Activated CD4-positive, alpha-beta T cell treated with anti-CD3 and anti-CD28 coated beads for 1 hour (primary cell): ENCODE data around the gene ZFYVE27.

Source experiments
- DNase-seq: peaks from one replicate; pipeline ENCODE4 v3.0.0-alpha.2; 2020

Gene ZFYVE27

DNA sequence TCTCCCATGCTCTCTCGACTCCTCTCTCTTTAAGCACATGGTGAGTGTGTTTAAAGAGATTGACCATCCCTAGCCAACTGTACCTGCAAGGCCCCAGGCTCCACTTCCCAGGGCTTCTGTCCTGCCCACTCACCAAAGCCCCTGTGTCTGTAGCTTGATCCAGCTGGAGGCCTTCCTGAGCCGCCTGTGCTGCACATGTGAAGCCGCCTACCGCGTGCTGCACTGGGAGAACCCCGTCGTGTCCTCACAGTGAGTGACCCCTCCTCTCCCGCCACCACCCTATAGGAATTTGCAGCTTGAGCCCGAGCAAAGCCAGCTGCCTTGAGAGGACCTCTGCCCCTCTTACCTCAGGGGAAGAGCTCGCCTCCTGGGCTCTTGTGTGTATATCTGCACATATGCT is 11.2 kb downstream of the ZFYVE27 start:
- DNase-seq, result no peak

DNA sequence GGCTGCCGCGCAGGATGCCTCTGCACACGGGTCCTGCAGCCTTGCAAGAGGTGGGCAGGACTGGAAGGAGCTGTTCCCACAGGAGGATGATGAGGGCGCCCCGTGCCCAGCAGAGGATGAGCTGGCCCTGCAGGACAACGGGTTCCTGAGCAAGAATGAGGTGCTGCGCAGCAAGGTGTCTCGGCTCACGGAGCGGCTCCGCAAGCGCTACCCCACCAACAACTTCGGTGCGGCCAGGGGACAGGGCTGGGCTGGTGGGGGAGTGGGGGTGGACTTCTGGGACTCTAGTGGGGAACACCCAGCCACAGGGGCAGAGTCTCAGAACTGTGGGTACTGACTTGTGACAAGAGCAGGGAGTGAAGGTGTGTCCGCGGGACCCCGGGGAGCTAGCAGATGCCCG is 16.0 kb downstream of the ZFYVE27 start:
- no peak for DNase-seq

DNA sequence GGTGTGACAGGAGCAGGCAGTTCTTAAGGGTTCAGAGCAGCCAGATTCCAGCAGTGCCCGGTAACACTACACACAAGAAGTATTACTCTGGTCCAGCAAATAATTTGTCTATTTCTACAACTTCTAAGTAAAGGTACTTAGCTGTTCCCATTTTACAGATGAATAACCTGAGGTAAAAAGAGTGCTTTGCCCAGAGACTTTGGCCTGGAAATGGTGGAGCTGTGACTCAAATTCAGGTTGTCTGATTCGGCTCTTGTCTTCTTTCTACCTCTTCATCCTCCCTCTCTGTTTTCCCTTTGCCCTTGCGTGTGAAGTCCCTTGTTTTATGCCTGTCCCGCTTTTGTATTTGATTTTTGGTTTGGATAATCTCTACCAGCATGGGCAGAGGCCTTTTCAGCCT is 17.8 kb downstream of the ZFYVE27 start:
- DNase-seq, result no peak

DNA sequence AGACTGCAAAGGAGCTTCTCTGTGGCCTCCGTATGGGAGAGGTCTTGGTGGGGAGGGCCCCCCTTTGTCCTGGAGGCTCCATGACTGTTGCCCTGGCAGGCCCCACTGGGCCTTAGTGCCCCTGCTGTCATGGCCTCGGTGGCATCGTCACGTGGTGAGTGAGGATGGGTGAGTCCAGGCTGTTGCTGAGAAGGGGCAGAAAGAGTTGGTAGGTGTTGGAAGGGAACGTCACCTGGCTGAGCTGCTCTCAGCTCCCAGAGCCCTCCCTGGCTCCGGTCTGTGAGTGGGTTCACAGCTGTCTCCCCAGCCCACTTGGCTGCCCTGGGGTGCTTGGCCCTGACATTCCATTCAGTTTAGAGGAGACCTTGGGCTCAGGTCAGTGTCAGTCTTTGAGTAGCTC is 18.8 kb downstream of the ZFYVE27 start:
- no peak for DNase-seq

DNA sequence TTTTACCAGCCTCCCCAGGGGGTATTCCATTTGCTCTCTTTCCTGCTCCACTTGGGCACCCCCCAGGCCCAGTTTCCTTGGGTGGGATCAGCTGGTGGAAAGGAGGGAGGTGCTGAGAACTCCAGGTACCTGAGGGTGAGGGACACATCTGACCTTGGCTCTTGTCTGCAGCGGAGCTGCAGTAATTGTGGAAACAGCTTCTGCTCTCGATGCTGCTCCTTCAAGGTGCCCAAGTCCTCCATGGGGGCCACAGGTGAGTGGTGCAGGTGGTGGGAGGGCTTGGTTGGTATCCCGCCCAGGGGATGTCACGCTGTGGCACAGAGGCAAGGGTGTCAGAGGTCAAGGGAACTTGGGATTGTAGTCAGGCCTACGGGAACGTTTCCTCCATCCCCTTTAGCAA is 20.5 kb downstream of the ZFYVE27 start:
- no peak for DNase-seq

DNA sequence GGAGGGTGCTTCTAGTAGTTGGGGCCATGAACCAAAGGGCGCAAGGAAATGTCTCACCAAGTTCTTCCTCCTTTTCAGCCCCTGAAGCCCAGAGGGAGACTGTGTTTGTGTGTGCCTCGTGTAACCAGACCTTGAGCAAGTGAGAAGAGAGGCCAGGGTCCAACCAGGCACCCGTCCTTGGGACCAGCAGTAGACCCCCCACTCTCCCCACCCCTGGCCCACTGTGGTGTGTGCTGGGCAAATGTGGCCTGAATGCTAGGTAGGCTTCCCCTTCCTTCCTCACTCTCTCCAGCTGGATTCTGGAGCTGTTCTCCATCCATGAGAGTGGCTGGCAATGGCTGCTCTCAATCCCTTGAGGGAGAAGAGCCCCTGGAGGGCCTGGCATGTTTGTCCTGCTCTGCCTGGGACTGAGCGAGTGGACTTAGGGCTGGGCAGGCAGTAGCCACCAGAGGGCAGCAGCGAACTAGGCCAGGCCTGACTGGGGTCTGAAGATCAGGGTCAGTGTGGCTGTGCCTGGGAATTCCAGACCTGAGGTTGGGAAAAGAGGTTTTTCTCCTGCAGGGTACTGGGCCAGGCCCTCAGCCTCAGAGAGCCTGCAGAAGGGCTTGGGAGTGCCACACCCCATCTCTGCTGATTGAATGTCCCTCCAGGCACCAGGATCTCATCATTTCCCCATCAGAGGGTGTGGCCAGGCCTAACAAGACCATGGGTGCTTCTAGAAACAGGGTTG is 22.4 kb downstream of the ZFYVE27 start:
- no peak for DNase-seq

DNA sequence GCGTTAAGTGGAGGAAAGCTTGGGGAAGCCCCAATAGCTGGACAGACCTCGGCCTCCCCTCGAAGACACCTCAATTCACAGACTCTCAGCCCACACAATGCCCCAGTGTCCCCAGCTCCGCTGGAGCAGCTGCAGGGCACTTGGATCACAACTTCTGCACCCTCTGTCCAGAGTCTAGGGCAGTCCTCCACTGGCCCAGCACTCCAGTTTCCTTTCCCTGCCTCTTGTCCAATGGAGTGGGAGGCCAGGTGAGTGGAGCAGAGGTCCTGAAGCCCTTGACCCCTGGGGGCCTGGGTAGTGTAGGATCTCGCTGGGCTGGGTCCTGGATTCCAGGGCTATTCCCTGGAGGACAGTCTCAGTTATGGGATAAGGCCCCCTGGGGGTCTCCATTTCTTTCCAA is 23.0 kb downstream of the ZFYVE27 start:
- DNase-seq, result no peak

DNA sequence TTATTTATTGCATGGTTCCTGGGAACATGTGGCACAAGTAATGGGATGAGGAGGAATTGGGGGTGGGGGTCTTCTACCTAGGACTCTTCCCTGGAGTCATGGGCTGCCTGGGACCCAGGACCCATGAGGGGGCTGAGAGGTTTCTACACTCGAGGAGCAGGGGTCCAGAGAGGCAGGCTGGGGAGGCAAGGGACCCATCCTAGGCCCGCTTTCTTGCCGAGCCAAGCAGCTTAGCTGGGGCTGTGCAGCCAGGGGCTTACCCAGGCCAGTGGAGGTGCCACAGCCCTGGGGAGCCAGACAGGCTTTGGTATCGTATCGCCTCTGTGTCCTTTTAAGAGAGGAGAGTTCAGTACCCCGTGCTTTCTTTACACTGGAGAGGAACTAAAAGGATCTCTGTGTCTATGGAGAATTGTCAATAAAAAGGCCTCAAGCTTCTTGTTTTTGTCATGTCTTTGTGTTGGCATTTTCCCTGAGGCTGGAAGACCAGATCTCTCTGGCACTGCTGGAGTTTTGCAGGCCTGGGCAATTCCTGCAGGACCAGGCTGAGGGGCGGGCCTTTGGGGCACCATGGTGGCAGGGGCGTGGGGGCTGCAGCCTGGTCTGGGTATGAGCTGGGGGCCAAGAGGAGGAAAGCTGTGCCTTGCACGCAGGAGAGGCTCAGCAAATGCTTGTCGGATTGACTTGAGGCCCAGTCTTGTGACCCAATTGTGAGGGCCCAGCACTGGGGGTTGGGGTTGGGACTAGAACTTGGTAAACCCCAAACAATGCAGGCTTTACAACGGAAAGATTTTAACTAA is 23.7 kb downstream of the ZFYVE27 start:
- no peak for DNase-seq

DNA sequence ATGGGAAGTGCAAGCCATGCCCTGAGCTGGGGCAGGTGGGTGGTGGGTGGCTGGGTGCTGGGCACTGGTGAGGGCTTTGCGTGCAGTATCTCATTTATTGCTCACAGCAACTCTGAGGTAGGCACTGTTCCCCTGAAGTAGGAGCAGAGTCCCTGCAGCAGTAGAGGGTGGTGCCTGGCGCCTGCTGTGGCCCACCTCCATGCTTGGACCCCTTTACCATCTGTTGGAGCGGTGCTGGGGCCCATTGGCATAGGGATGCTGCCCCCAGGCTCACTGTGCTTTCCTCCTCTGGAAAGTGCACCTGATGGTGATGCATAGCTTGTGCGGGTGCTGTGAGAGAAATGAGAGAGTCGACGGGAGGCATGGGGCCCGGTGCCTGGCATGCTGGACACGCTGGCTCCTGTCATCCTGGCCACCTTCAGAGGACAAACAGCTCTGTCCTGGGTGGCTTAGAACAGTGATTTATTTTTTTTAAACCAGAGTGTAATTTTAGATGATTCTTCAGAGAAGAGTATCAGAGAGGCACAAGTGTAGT is 24.5 kb downstream of the ZFYVE27 start:
- DNase-seq, result no peak

DNA sequence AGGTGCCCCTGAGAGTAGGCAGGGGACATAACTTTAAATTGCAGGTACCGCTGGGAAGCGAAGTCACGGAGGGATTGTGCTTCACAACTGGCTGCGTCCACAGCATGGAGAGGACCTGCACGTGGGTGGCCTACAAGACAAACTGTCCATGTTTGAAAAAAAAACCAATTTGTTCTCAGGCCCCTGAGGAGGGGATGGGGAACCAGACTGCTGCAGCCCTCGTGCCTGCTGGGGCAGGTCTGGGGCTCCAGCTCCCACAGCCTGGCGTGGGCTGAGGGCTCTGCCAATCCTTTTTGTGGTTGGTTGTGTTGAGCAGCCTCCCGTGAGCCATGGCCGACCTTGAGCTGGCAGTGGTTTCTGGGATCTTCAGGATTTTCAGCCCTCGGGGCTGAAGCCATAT is 25.1 kb downstream of the ZFYVE27 start:
- DNase-seq, result no peak

DNA sequence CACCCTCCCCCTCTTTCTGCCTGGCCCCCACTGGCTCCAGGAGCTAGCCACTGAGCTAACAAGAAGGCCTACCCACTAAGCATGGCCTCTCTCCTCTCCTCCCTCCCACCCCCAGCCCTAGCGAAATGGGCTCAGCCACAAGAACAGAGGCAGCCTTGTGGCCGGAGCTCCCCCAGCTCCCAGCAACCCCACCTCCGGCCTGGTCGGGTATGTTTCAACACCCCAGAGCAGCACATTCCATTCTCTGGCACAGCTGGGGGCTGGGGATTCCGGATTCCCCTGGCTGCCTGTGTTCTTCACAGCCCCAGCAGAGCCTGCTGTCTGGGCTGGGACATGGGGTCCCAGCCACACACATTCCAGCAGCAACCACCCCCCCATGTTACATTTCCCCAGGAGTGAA is 25.9 kb downstream of the ZFYVE27 start:
- no peak for DNase-seq

DNA sequence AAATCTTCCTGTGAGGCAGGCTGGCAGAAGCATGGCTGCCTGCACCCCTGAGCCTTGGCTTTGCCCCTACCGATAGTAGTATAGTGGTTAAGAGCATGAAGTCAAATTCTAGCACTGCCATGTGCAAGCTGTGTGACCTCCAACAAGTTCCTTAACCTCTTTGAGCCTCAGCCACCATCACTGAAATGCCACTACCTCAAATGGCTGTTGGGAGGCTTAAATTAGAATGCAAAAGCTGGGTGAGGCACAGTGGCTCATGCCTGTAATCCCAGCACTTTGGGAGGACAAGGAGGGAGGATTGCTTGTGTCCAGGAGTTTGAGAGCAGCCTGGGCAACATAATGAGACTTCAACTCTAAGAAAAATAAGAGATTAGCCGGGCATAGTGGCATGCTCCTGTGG is 26.5 kb downstream of the ZFYVE27 start:
- no peak for DNase-seq

DNA sequence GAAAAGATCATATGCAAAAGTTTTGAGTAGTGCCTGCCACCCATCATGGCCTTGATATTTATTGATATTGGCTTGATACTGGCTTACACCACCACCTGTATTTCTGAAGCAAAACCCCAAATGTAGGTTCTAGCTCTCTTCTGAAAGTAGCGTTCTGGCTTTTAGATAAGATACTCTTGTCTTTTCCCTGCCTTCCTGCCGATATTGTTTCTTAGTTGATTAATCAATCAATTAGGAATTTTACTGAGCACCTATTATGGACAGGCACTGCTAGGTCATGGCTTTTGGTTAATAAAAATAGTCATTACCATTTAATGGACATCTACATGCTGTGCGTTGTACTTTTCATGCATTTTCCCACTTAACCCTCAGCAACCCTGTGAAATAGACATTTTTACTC is 27.0 kb downstream of the ZFYVE27 start:
- no peak for DNase-seq

DNA sequence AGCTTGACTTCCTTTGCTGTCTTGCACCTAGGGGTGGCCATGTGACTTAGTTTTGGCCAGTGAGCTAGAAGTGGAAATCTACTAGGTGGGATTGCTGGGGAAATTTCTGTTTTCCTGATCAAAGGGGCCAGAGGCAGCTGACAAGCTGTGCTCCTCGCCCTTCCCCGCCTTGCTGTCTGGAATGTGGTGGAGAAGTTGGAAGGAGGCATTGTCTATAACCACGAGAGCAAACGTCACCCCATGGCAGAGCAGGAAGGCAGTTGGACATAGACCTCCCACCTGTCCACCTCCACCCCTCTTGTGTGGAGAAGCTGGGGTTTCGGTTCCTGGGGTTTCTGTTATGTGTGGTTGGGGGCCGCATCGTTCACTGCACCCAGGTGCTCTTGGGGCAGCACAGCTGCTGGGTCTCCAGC is 27.6 kb downstream of the ZFYVE27 start:
- no peak for DNase-seq

DNA sequence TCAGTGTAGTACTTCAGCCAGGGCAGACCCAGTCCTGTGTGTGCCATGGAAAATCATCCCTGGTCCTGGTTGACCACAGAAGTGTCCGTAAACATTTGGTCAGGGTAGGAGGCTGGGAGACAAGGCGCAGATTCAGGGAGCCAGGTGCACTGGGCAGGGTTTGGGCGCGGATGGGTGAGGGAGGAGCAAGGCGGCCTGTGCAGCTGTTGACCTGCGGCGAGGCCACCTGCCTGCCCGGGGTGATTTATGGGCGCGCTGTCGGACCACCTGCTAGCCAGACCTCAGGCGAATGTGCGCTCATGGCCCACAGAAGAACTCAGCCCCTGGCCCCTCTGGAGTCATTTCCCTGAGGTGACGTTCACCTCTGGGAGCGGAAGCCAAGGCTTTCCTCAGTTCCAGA is 28.3 kb downstream of the ZFYVE27 start:
- DNase-seq, result no peak

DNA sequence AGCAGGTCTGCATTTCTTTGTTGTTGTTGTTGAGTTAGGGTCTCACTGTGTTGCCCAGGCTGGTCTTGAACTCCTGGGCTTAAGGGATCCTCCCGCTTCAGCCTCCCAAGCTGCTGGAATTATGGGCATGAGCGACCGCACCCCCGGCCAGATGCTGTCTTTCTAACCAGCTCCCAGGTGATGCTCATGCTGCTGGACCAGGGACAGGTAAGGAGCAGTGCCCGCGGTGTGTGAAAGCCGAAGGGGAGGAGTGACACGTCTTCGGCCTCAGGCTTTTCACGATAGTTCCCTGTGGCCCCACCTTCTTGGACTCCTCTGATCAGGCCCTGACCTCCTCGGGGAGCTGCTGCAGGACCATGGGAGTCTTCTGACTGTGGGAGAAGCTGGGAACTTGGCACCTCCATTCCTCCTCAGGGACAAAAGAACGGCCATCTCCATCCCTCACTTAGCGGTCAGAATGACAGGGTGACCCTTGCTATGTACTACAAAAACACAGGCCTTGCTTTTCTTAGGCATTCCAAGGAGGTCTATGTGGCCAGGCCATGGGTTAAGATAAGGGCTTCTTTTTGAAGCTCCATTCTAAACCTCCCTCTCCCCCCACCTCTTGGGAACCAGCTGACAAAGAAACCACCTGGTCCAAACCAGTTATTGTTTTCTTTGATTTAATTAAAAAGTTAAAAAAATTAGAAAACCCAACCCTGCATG is 29.3 kb downstream of the ZFYVE27 start:
- DNase-seq, result no peak

DNA sequence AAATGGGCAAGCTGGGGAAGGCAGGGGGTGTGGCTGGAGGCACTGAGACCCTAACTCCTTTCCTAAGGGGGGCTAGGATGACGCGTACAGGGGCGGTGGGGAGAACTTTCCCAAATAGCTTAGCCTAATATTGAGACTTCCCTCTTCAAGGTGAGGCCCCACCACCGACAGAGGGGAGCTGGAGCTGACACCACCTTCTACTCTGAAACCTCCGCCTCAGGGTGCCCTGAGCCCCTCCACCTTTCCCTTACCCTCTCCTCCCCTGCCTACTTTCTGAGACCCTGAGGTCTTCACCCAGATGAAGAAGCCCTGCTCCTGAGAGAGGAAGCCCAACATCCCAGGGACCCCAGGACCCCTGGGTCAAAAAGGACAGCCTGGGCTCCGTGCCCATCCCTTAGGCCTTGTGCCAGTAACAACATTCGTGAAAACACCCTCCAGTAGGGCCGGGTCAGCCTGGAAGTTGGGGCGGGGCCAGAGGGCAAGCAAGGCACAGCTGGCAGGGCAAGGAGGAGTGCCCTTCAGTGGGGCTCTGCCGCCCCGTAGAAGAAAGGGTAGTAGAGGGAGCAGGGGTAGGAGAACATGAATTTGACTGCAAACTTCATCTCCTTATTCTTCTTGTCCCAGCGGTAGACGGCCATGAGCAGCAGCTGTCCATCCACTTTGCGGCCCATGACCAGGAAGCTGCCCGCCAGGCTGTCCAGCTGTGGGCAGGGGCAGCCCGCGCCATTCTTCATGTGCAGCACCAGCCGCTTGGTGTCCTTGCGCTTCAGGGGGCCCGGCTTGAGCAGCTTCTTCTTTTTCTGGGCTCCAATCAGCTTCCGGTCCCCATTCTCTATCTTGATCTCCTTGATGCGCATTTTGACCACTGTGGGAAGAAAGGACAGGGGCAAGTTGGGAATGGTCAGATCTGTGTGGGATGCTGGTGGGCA is 30.3 kb downstream of the ZFYVE27 start:
- DNase-seq, result no peak

DNA sequence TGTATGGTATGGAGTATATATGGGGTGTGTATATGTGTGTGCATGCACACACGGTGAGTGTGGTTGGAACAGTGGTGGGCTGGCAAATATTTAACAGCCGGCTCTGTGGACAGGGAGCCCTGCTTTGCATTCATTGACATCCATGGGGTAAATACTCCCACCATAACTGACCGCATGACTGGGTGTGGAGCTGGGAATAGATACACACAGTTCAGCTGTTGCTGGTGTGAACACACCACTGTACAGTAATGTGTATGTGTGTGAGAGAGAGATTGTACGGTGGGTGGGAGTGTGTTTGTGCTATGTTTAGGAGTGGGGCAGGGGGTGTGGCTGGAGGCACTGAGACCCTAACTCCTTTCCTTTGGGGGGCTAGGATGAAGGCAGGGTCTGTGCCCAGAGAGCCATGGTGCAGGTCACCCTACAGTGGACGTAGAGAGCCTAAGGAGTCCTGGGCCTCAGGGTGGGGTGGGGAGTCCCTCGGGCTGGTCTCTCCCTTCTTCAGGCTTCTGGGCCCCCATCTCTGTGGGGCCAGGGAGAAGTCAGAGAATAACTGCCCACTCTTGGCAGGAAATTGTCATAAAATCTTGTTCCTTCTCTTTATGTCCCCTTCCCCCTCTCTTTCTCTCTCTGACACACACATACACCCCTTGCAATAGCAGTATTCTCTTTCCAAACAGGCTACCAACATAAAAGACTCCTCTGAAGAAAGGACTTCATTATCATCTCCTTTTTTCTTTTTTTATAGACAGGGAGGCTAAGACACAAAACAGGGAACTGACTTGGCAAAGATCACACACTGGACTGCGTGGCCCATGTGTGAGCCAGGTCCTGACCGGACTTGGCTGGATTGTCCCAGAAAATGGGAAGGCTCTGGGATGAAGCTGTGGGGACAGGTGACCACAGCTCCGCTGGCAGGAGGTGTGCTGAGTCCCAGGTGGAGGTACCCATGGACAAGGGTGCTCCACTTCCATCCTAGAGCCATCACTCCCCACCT is 31.7 kb downstream of the ZFYVE27 start:
- DNase-seq, result no peak

DNA sequence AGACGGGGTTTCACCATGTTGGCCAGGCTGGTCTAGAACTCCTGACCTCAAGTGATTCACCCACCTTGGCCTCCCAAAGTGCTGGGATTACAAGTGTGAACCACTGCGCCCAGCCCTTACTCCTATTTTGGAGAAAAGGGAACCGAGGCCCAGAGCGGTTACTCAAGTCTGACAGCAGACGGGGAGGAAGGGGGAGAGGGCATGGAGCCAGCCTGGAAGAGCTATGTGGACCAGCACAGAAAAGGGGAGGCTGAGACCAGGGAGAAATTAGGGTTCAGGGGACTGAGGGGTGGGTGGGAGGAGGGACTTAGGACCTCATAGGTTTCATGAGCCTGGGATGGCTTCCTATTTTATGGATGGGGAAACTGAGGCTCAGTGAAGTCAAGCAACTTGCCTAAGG is 33.3 kb downstream of the ZFYVE27 start:
- DNase-seq, result no peak

DNA sequence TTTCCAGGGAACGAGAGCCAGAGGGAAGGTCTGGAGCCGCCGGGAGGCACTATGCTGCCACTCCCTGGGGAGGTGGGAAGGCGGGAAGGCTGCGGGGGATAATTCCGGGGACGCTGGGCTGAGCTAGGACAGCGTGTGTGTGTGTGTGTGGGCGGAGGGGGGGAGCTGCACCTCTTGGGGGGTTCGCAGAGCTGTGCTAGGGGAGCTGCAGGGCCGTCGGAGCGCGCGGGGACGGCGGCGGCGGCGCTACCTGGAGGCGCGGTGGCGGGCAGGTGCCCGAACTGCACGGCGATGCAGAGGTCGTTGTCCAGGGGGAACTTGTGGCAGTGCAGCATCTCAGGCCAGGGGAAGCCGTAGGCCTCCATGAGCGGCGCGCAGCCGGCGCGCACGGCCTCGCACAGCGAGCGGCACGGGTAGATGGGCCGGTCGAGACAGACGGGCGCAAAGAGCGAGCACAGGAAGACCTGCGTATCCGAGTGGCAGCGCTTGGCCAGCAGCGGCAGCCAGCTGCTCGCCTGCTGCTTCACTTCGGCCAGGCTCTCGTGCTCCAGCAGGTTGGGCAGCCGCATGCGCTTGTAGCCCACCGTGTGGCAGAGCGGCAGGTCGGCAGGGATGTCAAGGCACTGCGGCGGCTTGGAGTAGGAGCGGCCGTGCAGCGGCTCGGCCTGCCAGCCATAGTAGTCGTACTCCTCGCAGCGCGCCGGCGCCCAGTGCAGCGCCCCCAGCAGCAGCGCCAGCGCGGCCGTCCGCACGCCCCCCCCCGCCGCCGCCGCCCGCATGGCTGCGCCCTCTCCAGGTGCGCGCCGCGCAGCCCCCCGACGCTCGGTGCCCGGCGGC is 34.3 kb downstream of the ZFYVE27 start:
- DNase-seq, result no peak
